NB4 (cell line): ENCODE measurements around the gene IDS.
"Not testable (repeated sequence)": the region's sequence is repeated elsewhere in the genome, so short reads cannot be mapped to it uniquely, and the experiment has no call there.

Experiments
- CTCF ChIP-seq: IDR thresholded peaks from one replicate; pipeline ENCODE4 v1.5.1; 2012; ENCODE audit warnings: low read depth, low read length
- MAX ChIP-seq: IDR thresholded peaks from 2 replicates; pipeline ENCODE4 v1.6.1; 2011; ENCODE audit warnings: low read depth, low read length
- MYC ChIP-seq: IDR thresholded peaks from 2 replicates; pipeline ENCODE4 v1.6.1; 2011; ENCODE audit warnings: low read depth, low read length
- POLR2A ChIP-seq: IDR thresholded peaks from 2 replicates; pipeline ENCODE4 v1.6.1; 2011; ENCODE audit warnings: mild to moderate bottlenecking; ENCODE audit not compliant: insufficient read length; ENCODE audit errors: extremely low read depth

- not testable (repeated sequence) for TF ChIP-seq CTCF, MYC, POLR2A, MAX
Observed at GRCh38 chrX:149551939-149552248, 46.8 kb upstream of the IDS start.
